ENCODE results near the gene ADAMTS2.
A peak's percentile ranks its signal among the peaks of the same experiment; 100 is the strongest.

The ADAMTS2 gene

DNA sequence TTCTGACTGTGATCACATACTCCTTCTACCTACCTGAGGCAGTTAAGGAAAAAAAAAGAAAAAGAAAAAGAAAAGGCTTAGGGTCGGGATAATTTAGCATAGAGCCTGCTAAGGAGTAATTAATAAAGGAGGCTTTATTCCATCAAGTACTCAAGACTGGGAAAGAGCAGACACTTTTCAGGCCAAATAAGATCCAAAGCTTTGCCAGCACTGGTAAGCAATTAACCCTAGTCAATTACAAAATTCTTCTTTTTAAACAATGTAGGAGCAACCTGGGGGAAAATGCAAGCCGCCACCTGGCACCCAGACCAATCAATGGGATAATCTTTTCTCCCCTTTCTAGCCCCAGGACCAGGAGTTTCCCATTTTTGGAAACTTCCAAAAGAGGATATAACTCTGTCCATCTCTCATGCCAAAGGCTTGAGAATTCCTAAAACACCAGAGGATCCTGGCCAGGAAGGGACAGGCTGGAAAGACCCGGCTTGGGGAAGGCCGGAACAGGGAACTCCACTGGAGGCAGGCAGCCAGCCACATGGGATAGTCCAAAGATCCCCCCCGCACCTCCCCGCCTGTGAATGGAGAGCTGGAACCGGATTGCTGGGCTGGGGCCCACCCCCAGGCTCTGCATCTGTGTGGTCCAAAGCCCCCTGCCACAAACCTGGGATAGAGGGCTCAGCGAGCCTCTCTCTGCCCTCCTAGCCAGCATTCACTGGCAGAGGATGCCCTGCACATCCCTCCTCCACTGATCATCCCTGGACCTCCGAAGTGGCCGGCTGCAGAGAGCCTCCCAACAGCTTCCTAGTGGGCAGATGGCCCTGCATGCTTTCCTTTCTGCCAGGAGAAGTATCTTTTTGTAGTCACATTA, 167.3 kb downstream of the ADAMTS2 start:
- DNase-seq (ENCODE audit: low read depth), result no peak

DNA sequence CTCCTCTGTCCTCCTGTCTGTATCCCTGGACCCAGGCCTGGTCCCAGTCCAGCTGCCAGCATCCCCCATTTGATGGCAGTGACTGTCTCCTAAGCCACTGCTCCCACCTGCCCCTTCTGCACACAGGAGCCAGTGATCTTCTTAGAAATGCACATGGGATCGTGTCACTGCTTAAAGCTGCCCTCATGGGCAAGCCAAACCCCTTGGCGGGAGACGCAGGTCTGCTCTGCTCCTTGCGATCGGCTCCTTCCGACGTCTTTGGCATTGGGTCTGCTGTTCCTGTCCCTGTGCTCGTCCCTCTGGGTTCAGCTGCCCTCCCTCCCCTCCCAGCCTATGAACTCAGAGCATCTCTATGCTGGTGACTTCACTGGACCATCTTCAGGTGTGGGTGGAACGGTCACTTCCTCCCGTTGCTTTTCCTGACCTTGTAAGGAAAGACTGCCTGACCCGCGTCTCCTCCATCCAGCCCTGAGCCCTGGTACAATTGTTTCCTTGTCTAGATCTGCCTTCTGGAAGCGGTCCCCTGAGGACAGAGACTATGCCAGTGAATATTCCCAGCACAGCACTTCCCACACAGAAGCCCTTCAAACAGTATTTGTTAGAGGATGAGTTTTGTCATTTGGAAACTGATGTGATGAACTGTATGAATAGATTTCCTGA, 168.6 kb downstream of the ADAMTS2 start:
- no peak for DNase-seq (ENCODE audit: low read depth)

DNA sequence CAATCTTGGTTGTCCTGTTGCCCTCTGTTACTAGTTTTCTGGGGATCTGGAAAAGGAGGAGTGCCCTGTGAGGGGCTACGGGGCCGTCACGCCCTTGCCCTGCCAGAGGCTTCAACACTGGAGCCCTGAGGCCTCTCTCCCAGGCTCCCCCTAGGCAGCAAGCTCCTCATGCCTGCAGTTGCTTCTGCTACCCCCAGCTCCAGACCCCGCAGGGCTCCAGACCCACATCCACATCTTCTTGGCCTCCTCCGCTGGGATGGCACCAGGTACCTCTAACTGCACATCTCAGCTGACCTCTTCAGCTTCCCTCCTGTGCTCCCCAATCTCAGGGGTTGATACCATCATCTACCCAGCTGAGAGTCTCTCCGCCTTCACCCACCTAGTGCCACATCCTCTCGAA, 169.1 kb downstream of the ADAMTS2 start:
- no peak for DNase-seq (ENCODE audit: low read depth)

DNA sequence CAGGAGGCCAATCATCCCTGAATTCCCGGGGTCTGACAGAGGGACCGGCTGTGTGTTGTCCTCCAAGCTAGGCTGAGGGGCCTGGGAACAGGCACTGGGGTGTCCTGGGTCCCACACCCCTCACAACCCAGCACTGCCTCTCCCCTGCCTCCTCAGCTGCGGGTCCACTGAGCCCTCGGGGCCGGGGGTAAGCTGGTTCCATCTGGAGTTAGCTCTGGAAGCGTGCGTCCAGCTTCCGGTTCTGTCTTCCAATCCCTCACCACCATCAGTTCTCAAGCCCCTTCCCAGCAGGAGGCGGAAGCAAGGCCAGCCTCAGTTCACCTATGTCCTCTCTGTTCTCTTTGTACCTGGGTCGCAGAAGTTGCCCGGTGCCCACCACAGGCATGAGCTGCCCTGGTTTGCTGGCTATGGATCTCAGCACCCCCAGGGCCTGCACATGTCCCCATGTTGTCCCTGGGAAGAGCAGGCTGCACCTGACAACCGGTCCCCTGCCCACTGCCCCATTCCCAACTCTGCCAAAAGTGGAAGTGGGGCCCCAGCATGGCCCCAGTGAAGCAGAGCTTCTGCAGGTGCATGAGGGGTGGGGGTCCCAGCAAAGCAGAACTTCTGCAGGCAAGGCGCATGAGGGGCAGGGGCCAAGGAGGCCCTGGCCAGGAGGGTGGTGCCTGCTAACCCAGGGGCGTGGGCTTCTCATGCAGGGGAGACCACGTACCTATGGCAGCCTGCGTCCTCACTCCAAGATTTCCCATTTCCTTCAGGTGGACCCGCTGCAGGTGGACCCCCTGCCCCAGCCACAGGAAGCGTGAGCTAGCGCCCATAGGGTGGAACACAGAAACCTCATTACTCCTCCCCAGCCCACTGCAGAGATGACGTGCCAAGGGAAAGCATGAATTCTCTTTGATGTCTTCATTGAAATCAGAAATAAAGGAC, 173.2 kb downstream of the ADAMTS2 start:
- no peak for DNase-seq (ENCODE audit: low read depth)

DNA sequence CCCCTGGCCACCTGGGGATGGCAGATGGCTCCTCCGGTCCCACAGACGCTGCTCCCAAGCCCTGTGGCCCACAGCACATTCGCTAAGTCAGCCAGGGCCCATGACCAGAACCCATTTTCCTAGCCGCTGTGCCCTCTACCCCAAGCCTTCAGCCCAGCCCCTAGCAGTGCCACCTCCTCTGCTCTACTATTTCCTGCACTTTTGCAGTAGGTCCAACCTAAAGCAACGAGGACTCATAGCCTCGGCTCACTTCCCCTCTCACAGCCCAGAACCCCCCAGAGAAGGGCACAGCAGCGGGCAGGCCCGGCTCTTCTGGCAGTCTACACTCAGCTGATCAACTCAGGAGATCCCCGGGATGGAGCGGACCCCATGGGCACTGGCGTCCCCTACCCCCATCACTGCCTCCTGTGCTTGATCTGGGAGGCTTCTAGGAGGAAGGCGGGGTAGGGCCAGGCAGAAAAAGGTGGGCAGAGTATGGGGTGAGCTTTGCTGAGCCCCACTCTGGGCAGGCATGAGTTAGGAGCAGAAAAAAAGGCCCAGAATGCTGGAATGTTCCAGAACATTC, 173.9 kb downstream of the ADAMTS2 start:
- DNase-seq (ENCODE audit: low read depth), result no peak

DNA sequence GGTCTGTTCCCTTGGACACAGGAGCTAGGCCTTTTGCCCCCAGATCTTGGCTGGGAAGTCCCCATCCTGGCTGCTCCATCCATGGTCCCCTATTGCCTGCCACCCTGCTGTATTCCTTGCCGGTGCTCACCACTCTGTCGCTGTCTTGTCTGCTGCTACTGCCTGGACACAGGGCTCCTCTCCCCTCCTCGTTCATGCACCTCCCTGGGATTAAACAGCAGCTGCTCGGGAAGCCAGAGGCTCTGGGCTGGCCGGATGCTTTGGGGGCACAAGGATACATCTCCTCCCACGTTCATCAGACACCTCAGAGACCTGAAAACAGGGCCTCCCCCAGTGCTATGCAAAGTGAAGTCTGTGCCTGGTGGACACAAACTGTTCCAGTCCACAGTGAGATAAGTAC, 174.7 kb downstream of the ADAMTS2 start:
- no peak for DNase-seq (ENCODE audit: low read depth)

DNA sequence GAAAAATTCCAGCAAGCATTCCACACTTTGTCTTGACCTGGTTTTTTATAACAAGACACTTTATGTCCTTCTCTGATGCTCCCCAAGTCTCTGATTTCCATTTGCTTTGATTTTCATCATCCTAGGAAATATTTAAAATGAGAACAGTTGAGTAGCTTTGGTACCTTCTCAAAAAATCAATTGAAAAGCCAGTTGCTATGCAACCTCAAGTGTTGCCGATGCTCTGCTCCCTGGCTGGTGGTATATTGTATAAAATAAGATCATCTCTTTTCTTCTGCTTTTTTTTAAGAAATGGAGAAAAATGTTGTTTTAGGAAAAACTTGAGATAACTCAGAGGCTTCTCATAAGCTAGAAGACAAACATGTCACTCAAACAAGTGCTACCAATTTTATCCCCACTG, 175.4 kb downstream of the ADAMTS2 start:
- DNase-seq (ENCODE audit: low read depth), result no peak

DNA sequence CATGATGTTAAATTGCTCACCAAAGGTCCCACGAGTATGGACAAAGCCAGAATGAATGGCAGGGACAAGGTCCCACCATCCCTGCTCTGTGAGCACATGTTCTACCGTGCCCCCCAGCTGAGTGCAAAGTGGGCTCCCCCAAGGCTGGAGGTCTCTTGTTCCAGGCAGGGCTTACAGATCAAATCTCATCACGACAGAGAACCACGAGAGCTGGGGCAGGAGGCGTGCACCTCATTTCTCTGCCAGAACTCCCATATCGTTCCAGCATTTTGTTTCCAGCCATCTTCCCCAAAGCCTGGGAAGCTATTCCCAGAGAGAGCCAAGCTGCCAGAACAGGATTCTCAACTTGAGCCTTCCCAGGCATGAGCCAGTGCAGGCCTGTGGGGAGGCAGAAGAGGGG, 176.6 kb downstream of the ADAMTS2 start:
- DNase-seq (ENCODE audit: low read depth), result no peak

DNA sequence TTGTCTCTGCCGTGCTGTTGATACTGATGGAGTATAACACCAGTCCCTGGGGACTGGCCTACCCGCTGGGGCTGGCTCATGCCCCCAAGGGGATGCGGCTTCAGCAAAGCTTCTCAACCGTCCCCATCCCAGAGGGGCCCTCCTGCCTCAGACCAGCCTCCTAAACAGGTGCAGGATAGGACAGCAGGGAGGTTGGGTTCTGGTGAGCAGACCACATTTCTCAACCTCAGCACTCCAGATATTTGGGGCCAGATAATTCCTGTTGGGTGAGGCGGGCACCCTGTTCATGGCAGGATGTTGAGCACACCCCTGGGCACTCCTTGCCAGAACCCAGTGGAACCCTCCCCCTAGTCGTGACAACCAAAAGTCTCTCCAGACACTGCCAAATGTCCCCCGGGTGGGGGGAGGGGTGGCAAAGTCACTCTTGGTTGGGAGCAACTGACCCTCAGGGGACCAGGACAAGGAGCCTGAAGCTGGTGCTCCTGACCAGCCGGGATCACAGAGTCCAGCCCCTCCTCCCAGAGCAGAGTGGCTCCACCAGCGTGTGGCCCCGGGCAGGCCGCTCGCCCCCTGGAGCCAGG, 177.3 kb downstream of the ADAMTS2 start:
- DNase-seq (ENCODE audit: low read depth), result no peak

DNA sequence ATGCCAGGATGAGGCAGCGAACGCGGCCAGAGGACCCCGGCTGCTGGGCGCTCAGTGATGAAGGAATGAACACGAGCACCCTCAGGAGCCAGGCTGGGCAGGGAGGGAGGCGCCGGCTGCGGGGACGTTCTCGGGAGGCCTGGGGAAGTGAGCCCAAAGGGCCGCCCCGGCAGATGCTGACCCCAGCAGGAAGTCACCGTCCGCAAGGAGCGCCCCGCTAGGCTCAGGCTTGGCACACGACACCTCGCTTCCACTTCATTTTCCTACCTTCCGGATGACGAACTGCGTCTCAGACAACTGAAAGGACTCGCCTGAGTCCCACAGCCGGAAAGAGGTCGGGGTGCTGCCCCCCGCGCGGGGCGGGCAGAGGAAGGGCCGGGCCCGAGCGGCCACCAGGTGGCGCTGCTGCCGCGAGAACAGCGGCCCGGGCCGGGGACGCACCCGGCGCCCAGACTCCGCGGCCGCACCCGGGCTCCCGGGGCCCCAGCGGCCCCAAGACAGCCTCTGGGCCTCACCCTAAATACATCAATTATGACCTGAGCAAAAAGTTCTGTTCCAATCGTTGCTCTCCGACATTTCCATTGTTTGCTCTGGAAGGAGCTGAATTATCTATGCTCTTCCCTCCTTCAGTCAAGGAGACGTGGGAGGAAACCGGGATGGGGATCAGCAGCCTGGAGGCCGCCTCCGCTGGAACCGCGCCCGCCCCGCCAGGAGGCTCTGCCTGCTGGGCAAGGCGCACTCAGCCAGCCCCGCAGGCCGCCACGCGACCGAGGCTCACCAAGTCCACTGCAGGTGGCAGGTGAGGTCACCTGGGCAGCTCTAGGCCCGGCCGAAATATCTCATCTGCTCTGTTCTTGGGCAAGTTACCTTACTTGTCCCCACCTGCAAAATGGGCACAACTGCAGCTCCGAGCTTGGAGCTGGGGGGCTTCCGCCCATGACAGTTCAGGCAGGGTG, 178.1 kb downstream of the ADAMTS2 start:
- DNase-seq (ENCODE audit: low read depth), result peak; percentile 30

DNA sequence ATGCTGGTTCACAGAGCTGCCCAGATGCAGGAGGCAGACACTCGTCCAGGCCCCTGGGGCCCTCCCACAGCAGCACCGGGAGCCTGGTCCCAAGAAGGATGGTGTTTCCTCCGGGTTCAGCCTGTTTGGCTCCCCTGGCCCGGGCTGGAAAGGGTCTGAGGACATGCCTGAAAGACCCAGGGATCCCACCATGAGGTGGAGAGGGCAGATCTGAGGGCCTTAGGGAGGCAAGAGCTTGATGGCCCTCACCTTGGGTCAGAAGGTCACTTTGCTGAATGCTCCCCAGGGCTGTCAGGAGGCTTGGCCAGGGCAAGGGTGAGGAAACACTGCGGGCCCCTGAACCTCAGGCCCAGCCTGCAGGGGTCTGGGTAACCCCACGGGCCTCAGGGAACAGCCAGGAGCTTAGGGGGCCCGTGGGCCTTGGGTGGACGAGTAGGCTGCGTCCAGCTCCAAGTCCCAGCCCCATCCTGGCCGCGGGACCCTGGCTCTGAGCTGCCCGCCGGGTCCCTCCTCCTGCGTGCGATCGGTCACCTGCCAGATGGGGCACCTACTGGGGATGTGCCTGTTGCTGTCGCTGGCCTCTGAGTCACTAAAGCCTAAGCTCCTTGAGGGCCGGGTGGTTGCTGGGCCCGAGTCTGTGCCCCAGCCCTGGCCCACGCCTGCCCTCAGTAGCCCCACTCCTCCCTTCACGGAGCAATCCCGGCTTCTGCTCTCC, 178.9 kb downstream of the ADAMTS2 start:
- DNase-seq (ENCODE audit: low read depth), result no peak

DNA sequence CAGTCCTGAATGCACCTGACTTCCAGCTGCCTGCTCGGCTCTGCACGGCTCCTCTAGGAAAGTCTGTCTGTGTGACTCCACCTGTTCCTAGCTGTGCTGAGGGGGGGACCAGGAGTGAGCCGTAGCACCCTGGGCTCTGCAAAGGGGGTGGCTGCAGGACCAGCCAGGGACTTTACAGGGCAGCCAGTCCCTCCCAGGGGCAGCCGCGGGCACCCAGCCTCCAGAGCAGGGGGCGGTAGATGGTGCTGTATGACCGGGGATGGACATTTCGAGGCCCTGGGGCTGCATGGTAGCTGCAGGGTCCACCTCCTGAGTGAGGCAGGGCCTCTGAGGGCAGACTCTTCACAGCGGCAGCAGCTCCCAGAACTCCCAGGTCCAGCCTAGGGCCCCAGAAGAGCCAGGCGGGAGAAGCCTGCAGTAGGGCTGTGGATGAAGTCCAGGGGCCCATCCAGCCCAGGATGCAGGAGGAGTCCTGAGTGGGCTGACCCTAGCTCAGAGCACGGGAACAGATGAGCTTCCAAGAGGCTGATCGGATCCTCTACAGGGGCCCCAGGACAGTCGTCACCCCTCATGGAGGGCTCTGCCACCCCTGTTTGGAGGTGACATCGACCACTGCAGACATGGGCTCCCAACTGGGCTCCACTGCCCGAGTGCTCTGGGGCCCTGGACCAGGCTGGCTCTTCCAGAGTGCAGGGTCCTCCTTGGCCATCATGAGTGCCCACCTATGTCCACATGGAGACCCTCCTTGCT, 179.7 kb downstream of the ADAMTS2 start:
- DNase-seq (ENCODE audit: low read depth), result no peak

DNA sequence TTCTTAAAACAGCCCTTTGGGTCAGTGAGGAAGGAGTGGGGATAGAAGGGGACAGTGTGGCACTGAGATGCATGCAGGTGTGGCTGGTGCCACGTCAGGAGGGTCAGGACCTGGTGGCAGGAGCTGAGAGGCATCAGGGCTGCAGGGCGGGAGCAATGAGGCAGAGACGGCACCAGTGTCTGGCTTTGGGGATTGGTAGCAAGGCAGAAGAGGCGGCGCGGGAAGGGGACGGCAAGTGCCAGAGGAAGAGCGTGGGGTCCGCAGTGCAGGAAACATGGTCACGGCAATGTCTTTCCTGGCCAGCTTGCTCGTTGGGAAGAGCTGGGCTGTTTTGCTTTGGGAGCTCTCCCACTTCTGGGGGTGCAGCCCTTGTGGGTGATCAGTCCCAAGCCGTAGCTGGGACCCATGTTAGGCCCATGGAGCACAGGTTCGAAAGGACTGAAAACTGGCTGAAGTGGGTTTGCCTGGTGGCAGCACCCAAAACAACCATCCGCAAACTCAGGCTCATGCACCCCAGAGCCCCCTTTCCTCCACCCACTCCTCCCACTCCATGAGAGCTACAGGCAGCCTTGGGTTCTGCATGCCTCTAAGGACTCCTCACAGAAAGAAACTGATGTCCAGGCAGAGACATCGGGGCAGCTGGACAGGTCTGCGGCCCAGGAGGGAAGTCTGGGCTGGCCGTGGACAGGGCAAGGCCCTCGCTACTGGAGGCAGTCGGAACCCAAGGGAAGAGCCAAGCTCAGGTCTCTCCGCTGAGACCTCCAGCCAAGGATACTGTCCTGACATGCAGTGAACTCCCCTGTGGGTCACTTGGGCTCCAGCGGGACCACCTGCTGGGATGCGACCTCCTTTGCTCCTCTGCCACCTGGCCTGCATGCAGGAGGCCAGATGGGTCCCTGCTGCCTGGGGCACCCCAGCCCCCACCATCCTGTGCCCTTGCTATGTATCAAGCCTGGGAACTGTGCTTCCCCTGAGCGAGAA, 180.6 kb downstream of the ADAMTS2 start:
- DNase-seq (ENCODE audit: low read depth), result no peak

DNA sequence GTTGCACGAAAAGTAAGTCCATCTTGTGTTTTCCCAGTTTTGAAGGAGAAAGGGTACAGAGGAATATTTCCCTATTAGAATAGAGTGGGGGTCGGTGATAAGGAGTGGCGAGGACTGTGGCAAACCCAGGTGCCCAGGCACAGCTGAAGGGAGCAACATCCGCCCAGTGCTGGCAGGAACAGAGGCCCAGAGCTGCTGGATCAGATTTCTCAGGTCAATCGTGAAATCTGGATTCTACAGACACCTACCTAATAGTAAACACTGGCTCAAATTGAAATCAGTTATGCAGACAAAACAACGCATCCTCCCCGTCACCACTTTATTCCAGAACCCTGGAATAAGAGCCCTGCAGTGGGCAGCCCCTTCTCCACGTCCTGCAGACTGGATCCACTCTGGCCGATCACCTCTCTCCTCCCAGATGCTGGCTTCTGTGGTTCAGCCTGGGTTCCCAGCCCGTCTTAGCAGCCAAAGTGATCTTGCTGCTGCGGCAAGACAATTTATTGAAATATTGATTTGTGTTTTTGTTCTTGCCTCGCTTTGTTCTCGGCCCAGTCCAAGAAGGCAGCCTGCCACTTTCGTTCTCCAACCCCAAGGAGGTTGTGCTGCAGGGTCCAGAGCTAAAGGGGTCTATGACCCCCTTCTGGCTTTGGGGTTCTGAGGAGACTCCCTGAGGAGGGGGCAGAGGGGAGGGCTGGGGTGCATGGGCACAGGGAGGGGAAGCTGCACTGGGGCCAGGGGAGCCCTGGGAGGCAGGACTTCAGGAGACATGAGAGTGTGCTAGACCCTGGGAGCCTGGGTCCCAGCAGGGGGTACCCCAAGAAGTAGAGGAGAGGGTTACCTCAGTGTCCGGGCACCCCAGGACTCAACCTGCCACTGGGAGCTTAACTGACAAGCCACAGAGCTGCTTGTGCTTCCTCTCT, 181.8 kb downstream of the ADAMTS2 start:
- no peak for DNase-seq (ENCODE audit: low read depth)

DNA sequence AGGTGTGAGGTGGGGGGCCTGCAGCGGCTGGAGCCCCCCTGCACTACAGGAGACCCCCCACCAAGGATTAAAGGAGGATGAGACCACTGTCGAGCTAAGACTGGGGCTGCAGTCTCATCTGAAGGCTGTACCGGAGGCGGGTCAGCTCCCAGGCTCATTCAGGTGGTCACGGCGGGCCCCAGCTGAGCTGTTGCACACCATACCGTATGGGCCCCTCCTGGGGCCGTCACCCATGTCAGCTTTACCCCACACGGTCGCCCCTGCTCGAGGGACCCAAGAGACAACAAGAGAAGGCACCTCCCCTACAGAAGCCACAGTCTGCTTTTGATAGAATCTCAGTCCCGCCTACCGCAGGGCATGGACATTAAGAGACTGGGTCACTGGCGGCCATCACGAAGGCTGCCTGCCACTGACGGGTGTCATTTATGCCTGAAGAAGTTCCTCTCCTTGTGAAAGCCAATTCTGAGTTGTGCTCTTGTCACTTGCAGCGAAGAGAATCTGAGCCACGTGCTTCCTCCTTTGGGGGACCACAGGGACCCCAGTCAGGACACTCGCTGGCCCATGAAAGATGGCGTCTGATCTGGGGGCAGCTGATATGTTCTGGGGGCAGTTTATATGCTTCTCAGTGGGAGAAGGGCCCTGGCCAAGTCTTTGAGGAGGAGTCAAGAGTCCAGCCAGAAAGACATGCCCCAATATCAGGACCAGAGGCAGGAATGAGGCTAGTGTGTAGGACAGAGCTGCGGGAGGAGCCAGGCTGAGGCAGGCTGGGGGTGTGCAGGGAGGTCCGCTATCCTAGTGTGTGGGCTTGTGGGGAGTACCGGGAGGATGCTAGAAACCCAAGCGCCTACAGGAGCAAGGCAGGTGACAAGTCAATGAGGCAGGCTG, 182.7 kb downstream of the ADAMTS2 start:
- no peak for DNase-seq (ENCODE audit: low read depth)

DNA sequence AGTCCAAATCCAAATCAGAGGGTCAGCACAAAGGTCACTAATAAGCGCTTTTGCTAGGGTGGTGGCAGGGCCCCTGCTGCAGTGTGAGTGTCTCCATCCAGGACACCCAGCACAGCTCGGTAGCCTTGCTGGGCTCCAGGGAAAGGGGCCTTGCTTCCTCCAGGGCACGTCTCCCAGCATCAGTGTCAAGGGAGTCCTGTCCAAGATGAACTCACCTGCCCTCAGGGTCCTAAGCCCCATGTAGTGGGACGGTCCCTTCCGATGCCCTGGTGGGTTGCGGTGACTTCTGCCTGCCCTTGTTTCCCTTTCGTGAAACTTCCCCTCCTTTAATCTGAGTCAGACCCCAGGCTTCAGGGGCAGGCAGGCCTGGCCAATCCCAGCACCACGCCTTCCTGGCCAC, 183.4 kb downstream of the ADAMTS2 start:
- DNase-seq (ENCODE audit: low read depth), result no peak
